KOPT-K1 (cell line): ENCODE data around the gene FGF2.
A peak's percentile ranks its signal among the peaks of the same experiment; 100 is the strongest.

ENCODE experiments used
- H3K27ac ChIP-seq: fragments of 200-600 bp; sonication (generic); 2 replicates; pipeline ENCODE4 v1.5.1; 2016; ENCODE audit warnings: antibody characterized with exemption, mild to moderate bottlenecking, low read depth, low read length; ENCODE audit not compliant: poor library complexity, severe bottlenecking
- H3K36me3 ChIP-seq: fragments of 200-600 bp; sonication (generic); 2 replicates; pipeline ENCODE4 v1.5.1; 2017; ENCODE audit warnings: antibody characterized with exemption, mild to moderate bottlenecking, low read length, moderate library complexity; ENCODE audit not compliant: insufficient read depth
- H3K9me3 ChIP-seq: fragments of 200-600 bp; sonication (generic); 2 replicates; pipeline ENCODE4 v1.5.1; 2017; ENCODE audit warnings: antibody characterized with exemption, low read length, mild to moderate bottlenecking; ENCODE audit not compliant: insufficient read depth, poor library complexity, severe bottlenecking

FGF2 gene

DNA sequence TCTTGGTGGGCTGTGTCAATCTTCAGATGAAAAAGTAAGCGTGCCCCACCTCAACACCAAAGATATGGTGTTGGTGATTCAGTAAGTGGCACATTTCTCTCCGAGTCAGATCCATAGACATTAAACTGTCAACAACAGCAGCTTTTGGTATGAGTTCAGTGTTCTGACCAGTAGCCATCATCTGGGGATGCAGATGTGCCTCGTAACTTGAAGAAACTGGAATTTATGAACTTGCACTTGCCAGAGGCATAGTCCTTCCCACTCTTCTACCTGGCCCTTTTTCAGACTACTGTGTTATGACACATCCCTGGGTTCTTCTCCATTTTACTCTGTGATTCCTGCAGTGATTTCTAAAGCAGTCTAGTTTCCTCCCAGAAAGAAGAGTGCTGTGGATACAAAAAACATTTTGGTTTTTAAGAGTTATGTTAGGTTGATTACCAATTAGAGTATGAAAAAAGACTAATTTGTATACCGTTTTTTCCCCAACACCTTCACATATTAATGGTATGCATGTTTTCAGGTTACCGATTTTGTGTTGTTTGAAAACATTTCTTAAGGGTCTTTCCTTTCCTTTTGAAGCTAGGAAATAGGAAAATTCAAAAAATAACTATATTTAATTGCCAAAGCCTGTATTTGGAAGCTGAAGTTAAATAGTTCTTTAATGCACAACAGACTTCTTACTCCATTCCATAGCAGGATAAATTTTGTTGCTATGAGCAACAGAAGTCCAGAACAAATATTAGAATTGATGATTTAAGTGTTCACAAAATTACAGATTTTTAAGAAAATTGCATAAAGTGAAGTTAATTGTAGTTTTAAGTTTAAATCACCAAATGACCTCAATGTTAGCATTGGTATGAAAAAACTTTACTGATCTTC lies 56.5 kb downstream of the FGF2 start:
- H3K9me3 ChIP-seq: peaks cover 14% of the 10 kb centered on the region
- no peaks in the 10 kb centered on the region for H3K36me3 ChIP-seq
- no peak overlapping the region for H3K27ac ChIP-seq

DNA sequence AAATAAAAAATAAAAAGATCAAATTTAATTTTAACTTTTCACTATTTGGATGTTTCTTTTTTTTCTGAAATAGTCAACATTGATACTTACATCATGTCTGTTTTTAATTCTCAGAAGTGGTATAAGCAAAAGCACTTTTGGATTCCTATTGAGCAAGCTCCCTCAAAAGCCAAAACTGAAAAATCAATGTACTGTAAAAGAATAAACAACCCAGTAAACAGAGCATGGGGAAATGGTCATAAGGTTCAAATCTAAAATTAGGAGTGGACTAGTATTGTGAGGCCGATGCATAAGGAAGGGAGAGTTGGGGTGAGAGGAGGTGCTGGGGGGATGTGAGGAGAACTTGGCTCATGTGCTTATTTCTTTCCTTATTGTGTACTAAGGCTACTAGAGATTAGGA lies 57.9 kb downstream of the FGF2 start:
- H3K9me3 ChIP-seq: peaks cover 14% of the 10 kb centered on the region
- no peaks in the 10 kb centered on the region for H3K36me3 ChIP-seq
- no peak overlapping the region for H3K27ac ChIP-seq

DNA sequence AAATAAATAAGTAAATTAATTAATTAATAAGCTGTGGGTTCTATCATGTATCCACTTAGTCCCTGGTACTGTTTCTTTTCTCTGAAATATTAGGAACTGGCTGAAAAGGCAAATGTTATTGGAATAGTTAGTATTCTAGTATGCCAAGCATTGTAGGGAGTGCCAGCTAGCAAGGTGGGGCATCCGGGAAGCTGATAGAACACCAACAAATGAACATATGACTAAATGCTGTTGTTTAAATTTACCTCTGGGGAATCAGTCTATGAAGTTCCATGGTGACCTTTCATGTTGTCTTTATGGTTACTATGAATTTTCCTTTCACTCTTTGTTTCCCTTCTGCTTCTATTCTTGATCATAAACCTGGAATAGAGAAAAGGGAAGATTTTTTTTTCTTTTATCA lies 63.1 kb downstream of the FGF2 start:
- Histone ChIP-seq H3K9me3 (no peaks in the 10 kb centered on the region), H3K27ac (no peak overlapping the region), H3K36me3 (peaks cover 18% of the 10 kb centered on the region)

DNA sequence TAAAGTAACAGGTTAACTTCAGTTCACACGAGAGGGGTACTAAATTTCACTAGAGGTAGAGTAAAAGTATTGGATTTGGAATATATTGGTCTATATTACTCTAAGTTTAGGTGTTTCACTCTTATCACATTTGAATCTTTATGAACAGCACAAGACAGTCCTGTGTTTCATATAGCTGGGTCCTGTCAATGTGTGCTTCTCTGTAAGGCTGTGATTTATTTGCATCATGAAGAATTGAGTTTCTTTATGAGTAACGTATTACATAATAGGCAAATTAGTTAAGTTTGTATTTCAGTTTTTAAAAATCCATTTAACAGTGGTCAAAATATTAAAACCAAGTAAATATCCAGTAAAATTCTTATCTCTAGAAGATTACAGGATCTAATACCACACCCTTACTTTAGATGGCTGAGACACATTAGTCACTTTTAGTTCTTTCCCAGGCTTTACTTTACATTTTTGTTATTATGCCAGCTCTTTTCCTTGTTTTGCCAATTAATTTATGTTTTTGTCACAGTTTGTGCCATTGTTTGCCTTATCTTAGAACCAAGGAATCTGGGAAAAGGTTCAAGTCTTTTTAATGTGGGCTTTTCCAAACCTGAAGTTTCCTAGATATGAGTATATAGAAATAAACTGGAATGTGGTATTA lies 63.6 kb downstream of the FGF2 start:
- no peaks in the 10 kb centered on the region for H3K9me3 ChIP-seq
- H3K27ac ChIP-seq: no peak overlapping the region
- peaks cover 18% of the 10 kb centered on the region for H3K36me3 ChIP-seq

DNA sequence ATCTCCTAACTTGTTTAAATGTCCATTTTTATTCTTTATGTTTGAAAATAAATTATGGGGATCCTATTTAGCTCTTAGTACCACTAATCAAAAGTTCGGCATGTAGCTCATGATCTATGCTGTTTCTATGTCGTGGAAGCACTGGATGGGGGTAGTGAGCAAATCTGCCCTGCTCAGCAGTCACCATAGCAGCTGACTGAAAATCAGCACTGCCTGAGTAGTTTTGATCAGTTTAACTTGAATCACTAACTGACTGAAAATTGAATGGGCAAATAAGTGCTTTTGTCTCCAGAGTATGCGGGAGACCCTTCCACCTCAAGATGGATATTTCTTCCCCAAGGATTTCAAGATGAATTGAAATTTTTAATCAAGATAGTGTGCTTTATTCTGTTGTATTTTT lies 68.2 kb downstream of the FGF2 start:
- no peak overlapping the region for H3K27ac ChIP-seq
- H3K9me3 ChIP-seq: no peaks in the 10 kb centered on the region
- peaks cover 18% of the 10 kb centered on the region for H3K36me3 ChIP-seq

DNA sequence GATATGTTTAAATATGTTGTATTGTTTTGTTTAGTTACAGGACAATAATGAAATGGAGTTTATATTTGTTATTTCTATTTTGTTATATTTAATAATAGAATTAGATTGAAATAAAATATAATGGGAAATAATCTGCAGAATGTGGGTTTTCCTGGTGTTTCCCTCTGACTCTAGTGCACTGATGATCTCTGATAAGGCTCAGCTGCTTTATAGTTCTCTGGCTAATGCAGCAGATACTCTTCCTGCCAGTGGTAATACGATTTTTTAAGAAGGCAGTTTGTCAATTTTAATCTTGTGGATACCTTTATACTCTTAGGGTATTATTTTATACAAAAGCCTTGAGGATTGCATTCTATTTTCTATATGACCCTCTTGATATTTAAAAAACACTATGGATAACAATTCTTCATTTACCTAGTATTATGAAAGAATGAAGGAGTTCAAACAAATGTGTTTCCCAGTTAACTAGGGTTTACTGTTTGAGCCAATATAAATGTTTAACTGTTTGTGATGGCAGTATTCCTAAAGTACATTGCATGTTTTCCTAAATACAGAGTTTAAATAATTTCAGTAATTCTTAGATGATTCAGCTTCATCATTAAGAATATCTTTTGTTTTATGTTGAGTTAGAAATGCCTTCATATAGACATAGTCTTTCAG lies 68.8 kb downstream of the FGF2 start:
- Histone ChIP-seq H3K9me3 (no peaks in the 10 kb centered on the region), H3K27ac (no peak overlapping the region), H3K36me3 (peaks cover 18% of the 10 kb centered on the region)

DNA sequence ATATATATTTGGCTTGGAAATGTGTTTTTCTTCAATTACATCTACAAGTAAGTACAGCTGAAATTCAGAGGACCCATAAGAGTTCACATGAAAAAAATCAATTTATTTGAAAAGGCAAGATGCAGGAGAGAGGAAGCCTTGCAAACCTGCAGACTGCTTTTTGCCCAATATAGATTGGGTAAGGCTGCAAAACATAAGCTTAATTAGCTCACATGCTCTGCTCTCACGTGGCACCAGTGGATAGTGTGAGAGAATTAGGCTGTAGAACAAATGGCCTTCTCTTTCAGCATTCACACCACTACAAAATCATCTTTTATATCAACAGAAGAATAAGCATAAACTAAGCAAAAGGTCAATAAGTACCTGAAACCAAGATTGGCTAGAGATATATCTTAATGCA lies 69.6 kb downstream of the FGF2 start:
- H3K27ac ChIP-seq: no peak overlapping the region

DNA sequence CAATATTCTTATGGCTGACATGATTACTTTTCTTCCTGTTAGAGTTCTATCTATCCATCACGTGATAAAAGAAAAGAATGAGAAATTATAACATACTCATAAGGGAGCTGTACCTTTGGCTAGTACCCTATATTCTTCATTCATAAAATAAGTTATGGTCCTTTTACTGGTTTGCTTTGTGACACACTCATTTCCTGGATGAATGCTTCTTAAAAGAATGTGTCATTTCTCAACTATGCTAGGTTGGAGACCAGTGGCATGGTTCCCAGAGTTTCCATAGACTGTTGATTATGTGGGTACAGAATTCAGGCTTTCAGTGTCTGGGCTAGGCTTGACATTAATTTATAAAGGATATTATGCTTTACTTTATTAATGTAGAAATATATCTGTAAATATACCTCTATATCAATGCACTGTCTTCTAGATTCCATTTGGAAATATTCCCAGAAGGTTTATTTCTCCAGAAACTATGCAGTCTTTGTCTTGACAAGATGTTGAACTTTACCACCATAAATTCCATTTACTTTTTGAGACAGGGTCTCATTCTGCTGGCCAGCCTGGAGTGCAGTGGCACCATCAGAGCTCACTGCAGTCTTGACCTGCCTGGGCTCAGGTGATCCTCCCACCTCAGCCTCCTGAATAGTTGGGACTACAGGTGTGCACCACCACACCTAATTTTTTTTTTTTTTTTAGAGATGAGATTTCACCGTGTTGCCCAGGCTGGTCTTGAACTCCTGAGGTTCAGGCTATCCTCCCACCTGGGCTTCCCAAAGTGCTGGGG lies 71.9 kb downstream of the FGF2 start:
- no peak overlapping the region for H3K27ac ChIP-seq
- no peaks in the 10 kb centered on the region for H3K9me3 ChIP-seq
- peaks cover 11% of the 10 kb centered on the region for H3K36me3 ChIP-seq

More for the DNA sequence above, 69.6 kb downstream of the FGF2 start:
- peaks cover 18% of the 10 kb centered on the region for H3K36me3 ChIP-seq
- no peaks in the 10 kb centered on the region for H3K9me3 ChIP-seq

DNA sequence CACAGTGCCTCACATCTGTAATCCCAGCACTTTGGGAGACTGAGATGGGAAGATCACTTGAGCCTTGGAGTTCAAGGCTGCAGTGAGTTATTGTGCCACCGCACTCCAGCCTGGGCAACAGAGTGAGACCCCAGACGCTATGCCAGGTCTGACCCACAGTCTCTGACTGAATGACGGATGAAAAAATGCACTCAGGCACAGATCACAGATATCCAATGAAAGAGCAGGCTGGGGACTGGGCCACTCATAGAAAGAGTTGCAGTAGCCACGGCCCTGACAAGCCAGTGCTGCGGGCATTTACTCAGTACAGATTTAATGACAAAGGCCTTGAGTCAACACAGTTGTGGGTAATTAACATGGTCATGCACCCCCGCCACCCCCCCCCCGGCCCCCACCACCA lies 73.1 kb downstream of the FGF2 start:
- Histone ChIP-seq H3K36me3 (peaks cover 4% of the 10 kb centered on the region; the same call in 1 of the 2 replicates), H3K9me3 (no peaks in the 10 kb centered on the region), H3K27ac (no peak overlapping the region)

DNA sequence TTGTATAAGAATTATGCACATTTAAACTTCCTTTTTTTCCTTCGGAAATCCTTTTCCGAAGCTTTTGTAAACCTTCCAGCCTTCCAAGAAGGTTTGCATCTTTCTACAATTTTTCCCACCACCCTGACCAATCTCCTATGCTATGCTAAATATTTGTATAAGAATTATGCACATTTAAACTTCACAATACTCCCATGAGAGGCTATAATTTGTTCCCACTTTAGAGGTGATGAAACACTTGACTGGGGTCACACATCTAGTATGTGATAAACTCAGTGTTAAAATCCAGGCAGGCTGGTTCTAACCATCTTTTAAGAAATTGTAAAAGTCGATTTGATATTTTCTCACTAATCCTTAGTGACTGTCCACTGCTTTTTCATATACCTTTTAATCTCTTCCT lies 73.7 kb downstream of the FGF2 start:
- Histone ChIP-seq H3K36me3 (peaks cover 7% of the 10 kb centered on the region; the same call in 1 of the 2 replicates), H3K9me3 (no peaks in the 10 kb centered on the region), H3K27ac (no peak overlapping the region)

DNA sequence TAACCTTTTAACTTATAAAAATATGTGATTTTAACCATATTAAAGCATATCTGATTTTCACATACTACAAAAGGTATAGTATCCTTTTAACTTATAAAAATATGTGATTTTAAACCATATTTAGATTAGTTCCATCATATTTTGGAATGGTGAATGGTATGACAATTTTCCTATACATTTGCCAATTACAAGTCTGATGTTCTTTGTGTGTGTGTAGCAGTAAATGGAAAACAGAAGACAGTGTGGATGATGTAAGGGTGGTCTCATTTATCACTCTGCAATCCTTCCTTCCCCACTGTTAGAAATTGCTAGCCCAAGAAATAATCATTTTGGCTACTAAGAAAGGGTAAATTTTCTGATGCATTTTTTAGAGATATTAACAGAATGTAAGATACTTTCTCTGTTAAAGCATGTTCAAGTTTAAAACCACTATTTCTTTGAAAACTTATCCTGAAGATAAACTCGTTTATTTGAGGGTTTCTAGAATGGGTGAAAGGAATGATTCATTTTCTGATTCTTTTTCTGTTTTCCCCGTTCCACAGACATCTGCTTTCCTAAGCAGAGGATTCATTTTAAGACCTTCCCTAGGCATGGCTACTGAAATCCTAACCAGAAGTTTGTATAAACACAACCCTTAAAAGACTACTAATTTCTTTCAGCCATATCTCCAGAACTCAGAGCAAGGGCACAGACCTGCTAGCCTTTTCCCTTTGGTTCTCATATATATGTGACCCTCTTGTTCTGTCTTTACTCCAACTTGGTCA lies 74.8 kb downstream of the FGF2 start:
- Histone ChIP-seq H3K9me3 (no peaks in the 10 kb centered on the region), H3K36me3 (peaks cover 11% of the 10 kb centered on the region; the same call in 1 of the 2 replicates), H3K27ac (no peak overlapping the region)

DNA sequence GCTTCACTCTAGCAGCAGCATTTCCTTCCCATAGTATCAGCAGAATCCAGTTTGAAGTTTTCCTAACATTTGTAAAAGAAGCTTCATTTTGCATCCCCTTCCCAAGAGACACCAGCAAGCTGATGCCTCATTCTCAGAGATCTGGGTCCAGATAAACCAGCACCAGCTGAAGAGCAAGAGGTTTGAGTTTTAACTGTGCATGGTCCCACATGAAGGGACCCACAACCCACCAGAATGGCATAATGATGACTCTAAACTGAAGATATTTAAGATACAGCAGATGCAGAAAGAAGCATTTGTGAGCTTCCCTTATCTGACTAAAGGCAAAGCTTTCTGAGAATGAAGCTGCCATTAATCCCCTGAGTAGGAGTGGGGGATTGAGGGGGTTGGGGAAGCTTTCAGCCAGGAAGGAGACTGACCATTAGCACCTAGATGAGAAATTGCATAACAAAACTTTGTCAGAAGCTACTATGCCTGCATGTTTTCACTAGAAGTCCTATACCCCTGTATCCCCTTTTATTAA lies 77.2 kb downstream of the FGF2 start:
- peaks cover 11% of the 10 kb centered on the region for H3K36me3 ChIP-seq
- no peaks in the 10 kb centered on the region for H3K9me3 ChIP-seq
- H3K27ac ChIP-seq: peak overlapping the region; percentile 22

DNA sequence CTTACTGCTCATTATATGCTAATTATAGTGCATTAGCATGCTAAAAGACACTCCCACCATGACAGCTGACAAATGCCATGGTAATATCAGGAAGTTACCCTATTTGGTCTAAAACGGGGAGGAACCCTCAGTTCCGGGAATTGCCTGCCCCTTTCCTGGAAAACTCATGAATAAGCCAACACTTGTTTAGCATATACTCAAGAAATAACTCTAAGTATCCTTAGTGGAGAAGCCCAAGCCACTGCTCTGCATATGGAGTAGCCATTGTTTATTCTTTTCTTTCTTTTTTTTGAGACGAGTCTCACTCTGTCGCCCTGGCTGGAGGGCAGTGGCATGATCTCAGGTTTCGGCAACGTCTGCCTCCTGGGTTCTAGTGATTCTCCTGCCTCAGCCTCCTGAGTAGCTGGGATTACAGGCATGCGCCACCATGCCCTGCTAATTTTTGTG lies 80.3 kb downstream of the FGF2 start:
- Histone ChIP-seq H3K9me3 (no peaks in the 10 kb centered on the region), H3K27ac (no peak overlapping the region), H3K36me3 (peaks cover 29% of the 10 kb centered on the region)

DNA sequence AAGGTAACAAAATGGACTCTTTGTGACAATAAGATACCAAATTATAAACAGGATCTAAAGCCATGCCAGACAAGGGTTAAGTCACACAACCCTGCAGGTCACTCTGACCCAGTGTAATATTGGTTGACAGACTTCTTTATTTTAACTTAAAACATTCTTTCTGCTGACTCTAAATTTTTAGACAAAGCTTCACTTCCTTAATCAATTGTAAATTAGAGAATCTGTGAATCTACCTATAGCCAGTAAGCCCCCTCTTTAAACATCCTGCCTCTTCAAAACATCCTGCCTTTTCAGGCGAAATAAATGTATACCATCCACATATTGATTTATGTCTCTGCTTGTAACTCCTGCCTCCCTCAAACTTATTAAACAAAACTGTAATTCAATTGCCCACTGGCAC lies 81.6 kb downstream of the FGF2 start:
- H3K9me3 ChIP-seq: no peaks in the 10 kb centered on the region
- H3K36me3 ChIP-seq: peaks cover 37% of the 10 kb centered on the region
- H3K27ac ChIP-seq: no peak overlapping the region
